H1 (cell line): ENCODE results near the gene UTS2B. TPM values are rescaled to one million over a fixed set of nuclear protein-coding genes. Genes with fewer than 3 reads are reported as not detected.
A peak's percentile ranks its signal among the peaks of the same experiment; 100 is the strongest.

Experiments used
- CBX8 ChIP-seq: fragments of 300-800, 300-1000 bp; sonication (generic); IDR thresholded peaks from 2 replicates; pipeline ENCODE4 v1.7.1; 2016; ENCODE audit warnings: low read depth, low read length, borderline replicate concordance
- CTBP2 ChIP-seq: IDR thresholded peaks from 2 replicates; pipeline ENCODE4 v1.7.0; 2011; ENCODE audit warnings: borderline replicate concordance, mild to moderate bottlenecking, moderate library complexity, mixed read lengths, low read length; ENCODE audit not compliant: insufficient read depth, insufficient read length
- E2F6 ChIP-seq: IDR thresholded peaks from 2 replicates; pipeline ENCODE4 v1.6.1; 2012; ENCODE audit warnings: inconsistent platforms
- RAD21 ChIP-seq, 2 experiments: IDR thresholded peaks in 1 of 2; conservative IDR thresholded peaks in 1 of 2; 2 replicates each; pipeline ENCODE4 v1.6.1; 2011; ENCODE audit warnings: low read depth in 2 of 2, low read length in 2 of 2, improper control_type of control experiment in 1 of 2, inconsistent platforms in 1 of 2, mild to moderate bottlenecking in 1 of 2, moderate library complexity in 1 of 2
- polyA plus RNA-seq, 7 experiments: library from polyadenylated mRNA; depleted of rRNA in 3 of 7; stranded (reverse) in 5 of 7; unstranded in 2 of 7; fragments of >200 nt in 5 of 7; fragments of 200-250 nt in 2 of 7; gene quantifications; 1 replicate in 5 of 7; 2 replicates in 1 of 7; 4 replicates in 1 of 7; pipeline versions ENCODE4 v1.2.1 to v1.2.3, GENCODE V29; 2011 to 2013; ENCODE audit warnings: missing spikeins in 2 of 7, mixed read lengths in 2 of 7
- total RNA-seq: library from RNA; stranded (reverse); fragmentation: NEBNext Ultra II Directional; extraction: Animal tissue kit (Norgen Biotek cat#: 25700); gene quantifications from 2 replicates; pipeline ENCODE4 v1.2.1, GENCODE V29; 2021

UTS2B gene
- total and polyA plus RNA-seq, 2 of the 8 experiments (the other 6 are each of a cell fraction or from before 2014, with no cell fraction given), result not detected

- TF ChIP-seq RAD21 (IDR thresholded peaks at IDR 0.05 in 1 of 2, conservative IDR thresholded peaks at IDR 0.05 in 1 of 2; ENCODE audit: low read depth in 2 of 2, low read length in 2 of 2) (no peak), CTBP2 (no peak), CBX8 (no peak), E2F6 (peak; percentile 24)
These were observed 1.2 kb downstream of the UTS2B start, which contains the start of gene CCDC50 (continued) for GRCh38 chr3:191328962-191329653.
